CD4-positive, alpha-beta T cell (primary cell): ENCODE results near the gene NPC1. TPM values are rescaled to one million over a fixed set of nuclear protein-coding genes. Genes with fewer than 3 reads are reported as not detected.

ENCODE experiments used
- ATAC-seq: fragments of 200-7000 bp; cut with Tn5 transposase; one replicate; pipeline ENCODE4 v1.10.0; 2022; ENCODE audit warnings: mild to moderate bottlenecking; ENCODE audit not compliant: poor library complexity
- CTCF ChIA-PET: fragments of 350-600 bp; sonication (Branson Sonifier 250); formaldehyde crosslinking; loops from one replicate; lab custom pipeline; 2021; ENCODE audit warnings: antibody characterized with exemption, inconsistent platforms; lab: Charles Lee
- POLR2A ChIA-PET: fragments of 350-600 bp; sonication (Branson Sonifier 250); formaldehyde crosslinking; loops from one replicate; lab custom pipeline; 2021; ENCODE audit warnings: antibody characterized with exemption, inconsistent platforms; lab: Charles Lee
- DNase-seq, 14 experiments: peaks; one replicate each; pipeline ENCODE4 v3.0.0-alpha.2; 2013 to 2020; ENCODE audit warnings: mixed read lengths in 2 of 14
- H3K27ac ChIP-seq, 2 donors: one replicate each; pipeline versions ENCODE4 v1.5.1 to v1.7.0; 2013; ENCODE audit warnings: low read length in 2 of 2, low read depth in 1 of 2, mild to moderate bottlenecking in 1 of 2
- H3K27me3 ChIP-seq, 2 experiments: 1 replicate in 1 of 2; 2 replicates in 1 of 2; pipeline versions ENCODE4 v1.6.1 to v1.7.0; 2013; ENCODE audit warnings: low read length in 2 of 2, control low read depth in 1 of 2, mild to moderate bottlenecking in 1 of 2, moderate library complexity in 1 of 2; ENCODE audit not compliant: insufficient read depth in 2 of 2, control insufficient read depth in 1 of 2
- H3K36me3 ChIP-seq: one replicate; pipeline ENCODE4 v1.6.1; 2013; ENCODE audit warnings: low read length, control low read depth; ENCODE audit not compliant: insufficient read depth
- H3K4me1 ChIP-seq: one replicate; pipeline ENCODE4 v1.6.1; 2013; ENCODE audit warnings: low read length, control low read depth; ENCODE audit not compliant: insufficient read depth
- H3K4me3 ChIP-seq: one replicate; pipeline ENCODE4 v1.5.1; 2013; ENCODE audit warnings: mild to moderate bottlenecking, low read length, moderate library complexity
- H3K9me3 ChIP-seq, 2 experiments: 1 replicate in 1 of 2; 2 replicates in 1 of 2; pipeline versions ENCODE4 v1.6.1 to v1.7.0; 2013; ENCODE audit warnings: low read length in 2 of 2, mild to moderate bottlenecking in 2 of 2, control low read depth in 1 of 2, moderate library complexity in 1 of 2; ENCODE audit not compliant: control insufficient read depth in 1 of 2, insufficient read depth in 1 of 2
- H3K27ac Mint-ChIP-seq: one replicate; pipeline ENCODE4 v1.8.0; 2020; ENCODE audit warnings: mixed read lengths
- H3K27me3 Mint-ChIP-seq: one replicate; pipeline ENCODE4 v1.8.0; 2021; ENCODE audit warnings: mixed read lengths
- H3K36me3 Mint-ChIP-seq: one replicate; pipeline ENCODE4 v1.8.0; 2021; ENCODE audit warnings: low read depth, mixed read lengths
- H3K4me1 Mint-ChIP-seq: one replicate; pipeline ENCODE4 v1.8.0; 2021; ENCODE audit warnings: low read depth, mixed read lengths
- H3K4me3 Mint-ChIP-seq: one replicate; pipeline ENCODE4 v1.8.0; 2020; ENCODE audit warnings: mild to moderate bottlenecking, mixed read lengths
- H3K9me3 Mint-ChIP-seq: one replicate; pipeline ENCODE4 v1.8.0; 2020; ENCODE audit warnings: mixed read lengths
- CTCF ChIP-seq: fragments of 200-600 bp; IDR thresholded peaks from one replicate; pipeline ENCODE4 v1.8.0; 2022; ENCODE audit warnings: antibody characterized with exemption, mild to moderate bottlenecking
- intact Hi-C, 2 experiments: fragments of 100-400 bp; cut with DNase I in 1 of 2; cut with micrococcal nuclease in 1 of 2; formaldehyde crosslinking; loops; one replicate each; pipeline versions ENCODE4 v1.15.1 to v1.9.0; 2023 to 2025; cut with DNase I, micrococcal nuclease
- total RNA-seq, 174 experiments: library from RNA in 2 of 174; stranded (reverse) in 2 of 174; gene quantifications; one replicate each; pipeline ENCODE4 v1.2.3 and lab custom pipeline; 2021 to 2026

The NPC1 gene
- total RNA-seq, 2 experiments from 2014 or later, result 17.2 to 17.6 TPM

- Mint-ChIP-seq H3K27ac (no peak overlapping the region), H3K4me3 (no peak overlapping the region), H3K9me3 (no peaks in the 10 kb centered on the region), H3K4me1 (no peaks in the 10 kb centered on the region), H3K27me3 (no peaks in the 10 kb centered on the region), H3K36me3 (peaks cover 95% of the 10 kb centered on the region)
- no peaks in the 10 kb centered on the region for H3K9me3 ChIP-seq
- no peak overlapping the region for H3K27ac ChIP-seq
- H3K36me3 ChIP-seq, result peaks cover 91% of the 10 kb centered on the region
- no peaks in the 10 kb centered on the region for H3K27me3 ChIP-seq
- H3K4me1 ChIP-seq, result no peaks in the 10 kb centered on the region
- DNase-seq (no peak), ATAC-seq (no peak)
- POLR2A ChIA-PET, result no interaction called here
- CTCF ChIA-PET, result interaction anchor here (1.6 kb wide), 1 partner anchor 13 kb away, joined by 3 read pairs; no protein-coding TSS in a partner anchor
- H3K4me3 ChIP-seq, result no peak overlapping the region
- TF ChIP-seq CTCF, result no peak
- intact Hi-C loops, result loop anchor here in 1 of 2 experiments (5.0 kb wide), 1 partner anchor 43 kb away; no protein-coding TSS in a partner anchor
Observed at GRCh38 chr18:23529604-23530003, 56.7 kb downstream of the NPC1 start.

DNA sequence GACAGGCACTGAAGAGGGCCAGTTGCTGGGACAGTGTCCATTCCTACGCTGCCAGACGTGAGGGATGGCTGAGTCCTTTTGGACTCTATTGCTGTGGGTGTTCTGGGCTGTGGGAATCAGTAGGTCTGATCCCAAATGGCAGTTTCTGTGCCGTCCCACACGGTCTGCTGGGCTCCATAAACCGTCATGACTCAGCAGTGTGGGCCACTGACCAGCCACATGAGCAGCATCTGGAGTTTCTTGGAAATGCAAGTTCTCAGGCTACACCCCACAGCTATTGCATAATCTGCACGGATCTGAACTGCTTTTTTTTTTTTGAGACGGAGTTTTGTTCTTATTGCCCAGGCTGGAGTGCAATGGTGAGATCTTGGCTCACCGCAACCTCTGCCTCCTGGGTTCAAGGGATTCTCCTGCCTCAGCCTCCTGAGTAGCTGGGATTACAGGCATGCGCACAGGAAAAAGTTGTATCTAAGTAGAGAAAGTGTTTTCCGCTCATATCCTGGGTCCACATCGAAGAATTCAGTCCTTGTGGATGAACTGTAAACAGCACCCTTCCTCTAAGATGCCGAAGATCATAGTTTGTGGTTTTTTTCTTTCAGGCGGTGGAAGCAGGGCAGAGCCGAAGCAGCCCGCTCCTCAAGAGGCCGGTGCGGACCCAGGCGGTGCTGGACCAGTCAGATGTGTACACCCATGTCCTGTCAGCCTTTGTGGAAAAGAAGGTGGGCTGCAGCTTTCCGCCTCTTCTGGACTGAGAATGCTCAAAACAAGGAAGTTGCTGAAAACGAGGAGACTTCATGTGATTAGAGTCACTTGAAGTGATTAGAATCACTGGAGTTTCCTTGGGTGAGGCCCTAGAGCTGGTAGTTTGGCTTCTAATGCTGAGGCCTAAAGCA, 57.5 kb downstream of the NPC1 start:
- no peak for ATAC-seq
- POLR2A ChIA-PET, result no interaction called here
- Mint-ChIP-seq H3K4me3 (no peak overlapping the region), H3K27me3 (no peaks in the 10 kb centered on the region), H3K9me3 (no peaks in the 10 kb centered on the region), H3K4me1 (no peaks in the 10 kb centered on the region), H3K36me3 (peaks cover 95% of the 10 kb centered on the region), H3K27ac (no peak overlapping the region)
- CTCF ChIA-PET, result interaction anchor here (1.6 kb wide), 1 partner anchor 13 kb away, joined by 3 read pairs; no protein-coding TSS in a partner anchor
- no peaks in the 10 kb centered on the region for H3K4me1 ChIP-seq
- peaks cover 91% of the 10 kb centered on the region for H3K36me3 ChIP-seq
- no peaks in the 10 kb centered on the region for H3K9me3 ChIP-seq
- TF ChIP-seq CTCF, result no peak
- DNase-seq, result peak in 1 of 14 experiments; percentile 15
- H3K4me3 ChIP-seq, result no peak overlapping the region
- no peak overlapping the region for H3K27ac ChIP-seq
- H3K27me3 ChIP-seq, result no peaks in the 10 kb centered on the region
- intact Hi-C loops, result loop anchor here in 1 of 2 experiments (5.0 kb wide), 1 partner anchor 43 kb away; no protein-coding TSS in a partner anchor

GRCh38 chr18:23526501-23527063, 59.7 kb downstream of the NPC1 start:
- Histone ChIP-seq H3K36me3 (peaks cover 91% of the 10 kb centered on the region), H3K9me3 (no peaks in the 10 kb centered on the region), H3K4me3 (no peak overlapping the region), H3K27ac (no peak overlapping the region), H3K4me1 (no peaks in the 10 kb centered on the region), H3K27me3 (no peaks in the 10 kb centered on the region)
- POLR2A ChIA-PET, result no interaction called here
- no peak for ATAC-seq
- Mint-ChIP-seq H3K27me3 (no peaks in the 10 kb centered on the region), H3K36me3 (peaks cover 95% of the 10 kb centered on the region), H3K4me1 (no peaks in the 10 kb centered on the region), H3K4me3 (no peak overlapping the region), H3K9me3 (no peaks in the 10 kb centered on the region), H3K27ac (no peak overlapping the region)
- no peak for DNase-seq
- intact Hi-C loops, result loop anchor here in 1 of 2 experiments (5.0 kb wide), 1 partner anchor 46 kb away; no protein-coding TSS in a partner anchor
- TF ChIP-seq CTCF, result no peak
- CTCF ChIA-PET, result no interaction called here
